HCT116 (cell line): Measurements from ENCODE around the gene SPDYE3. TPM values are rescaled to one million over a fixed set of nuclear protein-coding genes. Genes with fewer than 3 reads are reported as not detected.

Source experiments
- ATAC-seq: fragments of 200-7000 bp; cut with Tn5 transposase; 2 replicates; pipeline ENCODE4 v1.9.1; 2020; ENCODE audit warnings: mild to moderate bottlenecking, moderate library complexity
- BruUV-seq: library from RNA; stranded (reverse); fragments of 400-500 nt; replicated peaks from 2 replicates; lab custom pipeline; 2021; lab: Mats Ljungman, UMichigan
- CTCF ChIA-PET: fragments of 300-600 bp; sonication (Branson Sonifier 250); formaldehyde crosslinking; loops from one replicate; lab custom pipeline; 2021; ENCODE audit warnings: antibody characterized with exemption; lab: Charles Lee
- POLR2A ChIA-PET: fragments of 300-600, 350-600 bp; sonication (Branson Sonifier 250); formaldehyde crosslinking; loops from one replicate; lab custom pipeline; 2021; ENCODE audit warnings: antibody characterized with exemption; lab: Charles Lee
- RAD21 ChIA-PET, 2 experiments: fragments of 300-600 bp; sonication (Branson Sonifier 250); formaldehyde crosslinking; loops; one replicate each; lab custom pipeline; 2023; ENCODE audit warnings: low total read pairs in 2 of 2; ENCODE audit not compliant: uncharacterized antibody in 2 of 2, unreplicated experiment in 2 of 2, low non-redundant PET in 1 of 2; lab: Charles Lee
- DNase-seq: peaks from one replicate; pipeline ENCODE4 v3.0.0-alpha.2; 2010; ENCODE audit warnings: low read depth, low spot score
- H2AFZ ChIP-seq: fragments of 200-600 bp; shearing (Covaris generic), sonication (generic); 2 replicates; pipeline ENCODE4 v1.6.1; 2017; ENCODE audit warnings: low read depth, mixed run types, mixed read lengths, antibody characterized with exemption, low read length; ENCODE audit not compliant: poor library complexity, severe bottlenecking
- H3K27ac ChIP-seq: 2 replicates; pipeline ENCODE4 v1.5.1; 2012; ENCODE audit warnings: low read depth, low read length
- H3K27me3 ChIP-seq: fragments of 200-600 bp; sonication (generic); 2 replicates; pipeline ENCODE4 v1.6.1; 2016; ENCODE audit warnings: mixed run types, low read length, mixed read lengths; ENCODE audit not compliant: insufficient read depth
- H3K36me3 ChIP-seq, 2 experiments: fragments of 200-500 bp in 1 of 2; fragments of 200-600 bp in 1 of 2; sonication (Bioruptor generic) in 1 of 2; sonication (generic) in 1 of 2; 2 replicates each; pipeline versions ENCODE4 v1.5.1 to v1.6.1; 2014 to 2016; ENCODE audit warnings: low read length in 2 of 2, inconsistent platforms in 1 of 2, mixed read lengths in 1 of 2, mixed run types in 1 of 2; ENCODE audit not compliant: insufficient read depth in 2 of 2, control insufficient read depth in 1 of 2
- H3K4me1 ChIP-seq, 2 experiments: fragments of 200-600 bp in 1 of 2; sonication (generic) in 1 of 2; 2 replicates each; pipeline versions ENCODE4 v1.5.1 to v1.6.1; 2012 to 2017; ENCODE audit warnings: low read length in 2 of 2, inconsistent platforms in 1 of 2, mild to moderate bottlenecking in 1 of 2, mixed read lengths in 1 of 2, mixed run types in 1 of 2, moderate library complexity in 1 of 2; ENCODE audit not compliant: insufficient read depth in 2 of 2, control insufficient read depth in 1 of 2
- H3K4me2 ChIP-seq: fragments of 200-600 bp; sonication (generic); 2 replicates; pipeline ENCODE4 v1.6.1; 2017; ENCODE audit warnings: mixed run types, low read length, mixed read lengths
- H3K4me3 ChIP-seq, 2 experiments: fragments of 200-600 bp in 1 of 2; sonication (generic) in 1 of 2; replicated peaks in 1 of 2; 2 replicates each; pipeline ENCODE4 v1.5.1; 2011 to 2016; ENCODE audit warnings: low read length in 2 of 2, control low read depth in 1 of 2, low read depth in 1 of 2, mild to moderate bottlenecking in 1 of 2, mixed read lengths in 1 of 2, mixed run types in 1 of 2
- H3K79me2 ChIP-seq: fragments of 200-600 bp; sonication (generic); 2 replicates; pipeline ENCODE4 v1.6.1; 2017; ENCODE audit warnings: mild to moderate bottlenecking, mixed run types, low read length, moderate library complexity, mixed read lengths; ENCODE audit not compliant: insufficient read depth
- H3K9ac ChIP-seq: fragments of 200-600 bp; sonication (generic); 2 replicates; pipeline ENCODE4 v1.6.1; 2016; ENCODE audit warnings: low read length, mixed read lengths
- H3K9me2 ChIP-seq: fragments of 200-600 bp; sonication (generic), shearing (Covaris generic); 2 replicates; pipeline ENCODE4 v1.6.1; 2017; ENCODE audit warnings: mixed run types, mild to moderate bottlenecking, moderate library complexity; ENCODE audit not compliant: insufficient read depth
- H3K9me3 ChIP-seq, 2 experiments: fragments of 200-500 bp in 1 of 2; fragments of 200-600 bp in 1 of 2; sonication (Bioruptor generic) in 1 of 2; sonication (generic) in 1 of 2; 2 replicates each; pipeline ENCODE4 v1.6.1; 2014 to 2017; ENCODE audit warnings: low read length in 2 of 2, mixed read lengths in 2 of 2, inconsistent platforms in 1 of 2, low read depth in 1 of 2, mild to moderate bottlenecking in 1 of 2, mixed run types in 1 of 2, moderate library complexity in 1 of 2; ENCODE audit not compliant: control insufficient read depth in 1 of 2, insufficient read depth in 1 of 2
- H4K20me1 ChIP-seq: fragments of 200-600 bp; sonication (generic), shearing (Covaris generic); 2 replicates; pipeline ENCODE4 v1.6.1; 2017; ENCODE audit warnings: mixed run types, mild to moderate bottlenecking, moderate library complexity; ENCODE audit not compliant: insufficient read depth
- EGR1 ChIP-seq: IDR thresholded peaks from 2 replicates; pipeline ENCODE4 v1.6.1; 2012; ENCODE audit warnings: low read depth
- FOSL1 ChIP-seq: IDR thresholded peaks from 2 replicates; pipeline ENCODE4 v1.6.1; 2012; ENCODE audit warnings: low read depth
- JUND ChIP-seq: IDR thresholded peaks from 2 replicates; pipeline ENCODE4 v1.6.1; 2012
- POLR2AphosphoS5 ChIP-seq: IDR thresholded peaks from 2 replicates; pipeline ENCODE4 v1.6.1; 2011; ENCODE audit warnings: mild to moderate bottlenecking, low read depth, low read length, moderate library complexity
- SP1 ChIP-seq: IDR thresholded peaks from 2 replicates; pipeline ENCODE4 v1.6.1; 2012; ENCODE audit warnings: low read depth
- ZFX ChIP-seq: fragments of 450-650 bp; IDR thresholded peaks from 2 replicates; pipeline ENCODE4 v1.6.1; 2017
- intact Hi-C: fragments of 100-400 bp; cut with micrococcal nuclease; formaldehyde crosslinking; loops from 2 replicates; pipeline ENCODE4 v1.10.0; 2022
- total RNA-seq: library from RNA; stranded (reverse); gene quantifications from one replicate; pipeline ENCODE4 v1.2.1, GENCODE V29; 2021; ENCODE audit not compliant: unreplicated experiment
- TF ChIP-seq, protein P1 (sequence below): IDR thresholded peaks from 2 replicates; pipeline ENCODE4 v1.6.1; 2012

Gene SPDYE3
- total RNA-seq, 1 experiment from 2014 or later = not detected

- TF ChIP-seq, protein P1, sequence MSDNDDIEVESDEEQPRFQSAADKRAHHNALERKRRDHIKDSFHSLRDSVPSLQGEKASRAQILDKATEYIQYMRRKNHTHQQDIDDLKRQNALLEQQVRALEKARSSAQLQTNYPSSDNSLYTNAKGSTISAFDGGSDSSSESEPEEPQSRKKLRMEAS = no peak
- TF ChIP-seq POLR2AphosphoS5 = peak; percentile 49
- no peak for TF ChIP-seq FOSL1
- 0 out of 2 replicates have a peak, but pooled peaks have one; percentile 13 for TF ChIP-seq JUND
- TF ChIP-seq, all 23 proteins: peak for 2
- Histone ChIP-seq H3K9me2 (no peaks in the 10 kb centered on the region), H3K9me3 (no peaks in the 10 kb centered on the region), H3K4me3 (no peak overlapping the region), H3K27me3 (no peaks in the 10 kb centered on the region), H2AFZ (no peak overlapping the region), H3K79me2 (no peaks in the 10 kb centered on the region), H3K36me3 (peaks cover 8 to 15% of the 10 kb centered on the region in 2 experiments; a peak in 2 of 4 replicates), H3K4me2 (no peak overlapping the region), H3K27ac (no peak overlapping the region), H3K4me1 (no peaks in the 10 kb centered on the region), H4K20me1 (no peaks in the 10 kb centered on the region), H3K9ac (no peak overlapping the region)
- RAD21 ChIA-PET = no interaction called here
- no peak for DNase-seq
- ATAC-seq = peak; percentile 20
- POLR2A ChIA-PET = no interaction called here
- no TSS peak for BruUV-seq
- intact Hi-C loops = no loop called here
- CTCF ChIA-PET = no interaction called here
Observed at GRCh38 chr7:100366411-100367250, 59.1 kb downstream of the SPDYE3 start.

- intact Hi-C loops = no loop called here
- Histone ChIP-seq H3K9ac (no peak overlapping the region), H3K4me1 (no peaks in the 10 kb centered on the region), H2AFZ (no peak overlapping the region), H3K27ac (no peak overlapping the region), H4K20me1 (no peaks in the 10 kb centered on the region), H3K27me3 (no peaks in the 10 kb centered on the region), H3K36me3 (peaks cover 3 to 10% of the 10 kb centered on the region in 2 experiments; a peak in 2 of 4 replicates), H3K4me2 (no peak overlapping the region), H3K9me2 (no peaks in the 10 kb centered on the region), H3K4me3 (no peak overlapping the region), H3K79me2 (no peaks in the 10 kb centered on the region), H3K9me3 (no peaks in the 10 kb centered on the region)
- ChIA-PET CTCF (no interaction called here), RAD21 (no interaction called here), POLR2A (no interaction called here)
- BruUV-seq = no TSS peak
- ATAC-seq (0 out of 2 replicates have a peak, but pooled peaks have one; percentile 10), DNase-seq (no peak)
- TF ChIP-seq ZFX (no peak), EGR1 (no peak), SP1 (no peak)
Observed at GRCh38 chr7:100367251-100367620, 59.7 kb downstream of the SPDYE3 start.
